AG04450 (cell line): ENCODE measurements around the gene AUTS2. TPM values are rescaled to one million over a fixed set of nuclear protein-coding genes. Genes with fewer than 3 reads are reported as not detected.

Source experiments
- CTCF ChIA-PET: fragments of 300-600, 350-600 bp; formaldehyde crosslinking; extraction: SDS; loops from one replicate; lab custom pipeline; 2022; ENCODE audit warnings: antibody characterized with exemption, inconsistent platforms; lab: Charles Lee
- POLR2A ChIA-PET: fragments of 350-600 bp; formaldehyde crosslinking; extraction: SDS; loops from one replicate; lab custom pipeline; 2021; ENCODE audit warnings: antibody characterized with exemption, inconsistent platforms; lab: Yijun Ruan, JAX
- DNase-seq: peaks from one replicate; pipeline ENCODE4 v3.0.0-alpha.2; 2011; ENCODE audit warnings: low read depth, low spot score
- H3K27ac ChIP-seq: one replicate; pipeline ENCODE4 v1.5.1; 2012; ENCODE audit warnings: low read depth, low read length, control low read depth
- H3K27me3 ChIP-seq: one replicate; pipeline ENCODE4 v1.6.0; 2012; ENCODE audit warnings: low read length; ENCODE audit not compliant: control insufficient read depth, insufficient read depth
- H3K4me3 ChIP-seq: 2 replicates; pipeline ENCODE4 v1.5.1; 2011; ENCODE audit warnings: mild to moderate bottlenecking, low read depth, low read length, control low read depth
- H3K9me3 ChIP-seq: 2 replicates; pipeline ENCODE4 v1.5.1; 2012; ENCODE audit warnings: low read length; ENCODE audit not compliant: control insufficient read depth, insufficient read depth
- polyA plus RNA-seq: library from polyadenylated mRNA; depleted of rRNA; stranded (reverse); fragments of >200 nt; gene quantifications from 2 replicates; pipeline ENCODE4 v1.2.3, GENCODE V29; 2011
- TF ChIP-seq, protein P1 (sequence below): IDR thresholded peaks from 2 replicates; pipeline ENCODE4 v1.5.1; 2011; ENCODE audit warnings: low read depth, low read length, control low read depth, inconsistent platforms

Gene AUTS2
- polyA plus RNA-seq, 1 experiment: 1.5 TPM

DNA sequence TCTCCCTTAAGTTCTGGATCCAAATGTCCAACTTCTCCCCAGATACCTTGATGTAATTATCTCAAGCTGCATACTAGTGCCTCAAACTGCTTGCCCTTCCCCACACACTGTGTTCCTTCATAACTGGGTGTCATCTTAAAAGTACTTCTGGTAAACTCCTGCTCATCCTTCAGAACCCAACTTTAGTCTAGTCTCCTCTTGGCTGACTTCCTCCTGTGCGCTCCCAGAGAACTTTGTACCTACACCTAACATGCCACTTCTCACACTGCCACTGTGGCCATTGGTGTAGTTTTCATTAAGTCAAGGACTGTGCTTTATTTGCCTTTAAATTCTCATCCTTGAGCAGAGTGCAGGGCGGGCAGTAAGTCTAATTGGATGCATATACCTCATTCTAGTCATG, 958.5 kb downstream of the AUTS2 start:
- TF ChIP-seq, protein P1, sequence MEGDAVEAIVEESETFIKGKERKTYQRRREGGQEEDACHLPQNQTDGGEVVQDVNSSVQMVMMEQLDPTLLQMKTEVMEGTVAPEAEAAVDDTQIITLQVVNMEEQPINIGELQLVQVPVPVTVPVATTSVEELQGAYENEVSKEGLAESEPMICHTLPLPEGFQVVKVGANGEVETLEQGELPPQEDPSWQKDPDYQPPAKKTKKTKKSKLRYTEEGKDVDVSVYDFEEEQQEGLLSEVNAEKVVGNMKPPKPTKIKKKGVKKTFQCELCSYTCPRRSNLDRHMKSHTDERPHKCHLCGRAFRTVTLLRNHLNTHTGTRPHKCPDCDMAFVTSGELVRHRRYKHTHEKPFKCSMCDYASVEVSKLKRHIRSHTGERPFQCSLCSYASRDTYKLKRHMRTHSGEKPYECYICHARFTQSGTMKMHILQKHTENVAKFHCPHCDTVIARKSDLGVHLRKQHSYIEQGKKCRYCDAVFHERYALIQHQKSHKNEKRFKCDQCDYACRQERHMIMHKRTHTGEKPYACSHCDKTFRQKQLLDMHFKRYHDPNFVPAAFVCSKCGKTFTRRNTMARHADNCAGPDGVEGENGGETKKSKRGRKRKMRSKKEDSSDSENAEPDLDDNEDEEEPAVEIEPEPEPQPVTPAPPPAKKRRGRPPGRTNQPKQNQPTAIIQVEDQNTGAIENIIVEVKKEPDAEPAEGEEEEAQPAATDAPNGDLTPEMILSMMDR: no peak
- ChIA-PET POLR2A (no interaction called here), CTCF (no interaction called here)
- no peak overlapping the region for H3K4me3 ChIP-seq
- DNase-seq: no peak
- no peaks in the 10 kb centered on the region for H3K9me3 ChIP-seq
- H3K27me3 ChIP-seq: no peaks in the 10 kb centered on the region
- H3K27ac ChIP-seq: no peak overlapping the region

DNA sequence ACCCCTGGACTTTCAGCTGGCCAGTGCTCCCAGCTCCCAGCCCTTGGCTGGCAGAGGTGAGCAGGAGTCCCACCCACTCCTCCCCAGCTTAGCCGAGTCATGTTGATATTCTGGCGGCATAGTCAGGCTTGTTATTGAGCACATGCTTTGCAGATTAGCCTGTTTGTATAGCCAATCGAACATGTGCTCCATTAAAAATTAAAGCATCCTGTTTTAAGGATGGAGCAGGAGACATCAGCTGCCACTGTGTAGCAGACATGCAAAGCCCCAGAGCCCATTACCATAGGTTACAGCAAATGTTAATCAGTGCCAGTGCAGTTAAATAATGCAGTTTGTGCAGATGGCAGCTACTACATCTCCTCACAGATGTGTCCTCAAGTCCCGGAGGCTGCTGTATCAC, 959.1 kb downstream of the AUTS2 start:
- no peaks in the 10 kb centered on the region for H3K9me3 ChIP-seq
- no peak for DNase-seq
- POLR2A ChIA-PET: no interaction called here
- no peaks in the 10 kb centered on the region for H3K27me3 ChIP-seq
- CTCF ChIA-PET: no interaction called here
- no peak overlapping the region for H3K4me3 ChIP-seq
- no peak overlapping the region for H3K27ac ChIP-seq
- TF ChIP-seq, protein P1: no peak

GRCh38 chr7:70559815-70560214, 961.5 kb downstream of the AUTS2 start:
- ChIA-PET CTCF (no interaction called here), POLR2A (no interaction called here)
- TF ChIP-seq, protein P1: no peak
- Histone ChIP-seq H3K27me3 (no peaks in the 10 kb centered on the region), H3K4me3 (no peak overlapping the region), H3K27ac (no peak overlapping the region), H3K9me3 (no peaks in the 10 kb centered on the region)
- DNase-seq: no peak

DNA sequence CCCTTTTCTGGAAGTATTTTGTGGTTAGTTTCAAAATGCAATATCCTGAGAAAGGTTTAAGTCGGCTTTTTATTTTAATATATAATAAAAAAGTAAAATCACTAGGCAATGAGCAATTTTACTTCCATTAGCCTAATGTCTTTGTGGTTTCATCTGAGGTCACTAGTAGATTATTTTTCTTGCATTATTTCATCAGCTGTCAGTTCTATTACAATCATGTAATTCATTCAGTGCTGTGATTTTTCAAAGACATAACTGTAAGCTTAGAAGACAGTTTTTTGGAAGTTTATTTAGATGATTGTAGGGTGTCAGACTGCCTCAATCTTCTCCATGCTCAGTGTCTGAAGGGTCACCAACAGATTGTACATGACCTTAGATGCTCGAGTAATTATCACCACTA, 965.7 kb downstream of the AUTS2 start:
- ChIA-PET CTCF (no interaction called here), POLR2A (no interaction called here)
- TF ChIP-seq, protein P1: no peak
- Histone ChIP-seq H3K27ac (no peak overlapping the region), H3K4me3 (no peak overlapping the region), H3K9me3 (no peaks in the 10 kb centered on the region), H3K27me3 (no peaks in the 10 kb centered on the region)
- no peak for DNase-seq

- Histone ChIP-seq H3K27me3 (peaks cover under 1% of the 10 kb centered on the region), H3K9me3 (no peaks in the 10 kb centered on the region), H3K4me3 (no peak overlapping the region), H3K27ac (no peak overlapping the region)
- no peak for DNase-seq
- TF ChIP-seq, protein P1: no peak
- ChIA-PET CTCF (interaction anchor here (1.1 kb wide), 1 partner anchor 16 kb away, joined by 3 read pairs; no protein-coding TSS in a partner anchor), POLR2A (no interaction called here)
Observed at GRCh38 chr7:70565721-70566370, 967.6 kb downstream of the AUTS2 start.
